ENCODE results near the gene GAB2.

Gene GAB2

DNA sequence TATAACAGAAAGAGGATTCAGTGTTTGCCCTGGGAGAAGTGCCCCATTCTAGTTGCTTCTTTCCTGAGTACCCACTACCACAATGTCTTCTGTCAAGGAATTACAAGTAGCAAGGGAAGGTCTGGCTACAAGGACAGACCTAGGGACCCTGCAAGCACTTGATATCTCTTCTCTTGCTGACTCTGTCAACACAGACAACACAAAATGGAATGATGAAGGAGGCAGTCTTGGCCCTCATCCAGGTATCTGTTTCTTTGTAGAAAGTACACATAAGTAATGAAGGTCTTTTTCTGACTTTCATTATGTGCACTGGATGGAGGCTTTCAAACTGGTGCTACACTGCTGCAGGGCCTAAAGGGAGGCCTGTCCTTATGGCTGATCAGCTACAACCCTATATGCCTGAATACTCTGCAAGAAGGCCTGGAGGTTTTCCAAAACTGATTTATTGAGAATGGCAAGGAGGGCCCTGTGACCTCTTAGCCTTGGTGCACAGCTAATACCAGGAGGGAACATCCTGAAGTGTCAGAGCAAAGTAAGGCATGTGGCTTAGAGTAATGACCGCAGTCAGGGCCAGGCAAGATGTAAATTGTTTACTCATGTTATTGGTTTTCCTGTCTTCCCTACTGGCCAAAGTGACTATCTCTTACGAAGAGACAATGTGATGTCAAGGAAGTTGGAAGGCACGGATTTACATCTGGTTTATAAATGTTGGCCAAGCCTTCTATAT lies 31.2 kb downstream of the GAB2 start:
- H3K27ac ChIP-seq (ENCODE audit: low read depth, low read length): no peak overlapping the region
- no peaks in the 10 kb centered on the region for H3K27me3 ChIP-seq (ENCODE audit: control insufficient read depth in 1 of 2, insufficient read depth in 2 of 2, low read length in 2 of 2)
- H3K4me1 ChIP-seq (ENCODE audit: control insufficient read depth in 1 of 2, insufficient read depth in 2 of 2, low read length in 2 of 2): peaks cover 0 to 11% of the 10 kb centered on the region in 2 donors

GRCh38 chr11:78385205-78385604 lies 32.4 kb downstream of the GAB2 start:
- H3K27ac ChIP-seq (ENCODE audit: low read depth, low read length): no peak overlapping the region

More for the DNA sequence above, 31.2 kb downstream of the GAB2 start:
- H3K4me3 ChIP-seq (ENCODE audit: low read depth in 1 of 2, low read length in 2 of 2): no peak overlapping the region
- H3K36me3 ChIP-seq (ENCODE audit: control insufficient read depth in 1 of 2, insufficient read depth in 2 of 2, low read length in 2 of 2): peaks cover 0 to 13% of the 10 kb centered on the region in 2 donors
- peaks cover 9 to 15% of the 10 kb centered on the region in 2 donors for H3K9me3 ChIP-seq (ENCODE audit: control insufficient read depth in 1 of 2, low read length in 2 of 2)
- no peak overlapping the region for H3K9ac ChIP-seq (ENCODE audit: low read depth in 1 of 2, low read length in 2 of 2)

GRCh38 chr11:78384231-78384630 lies 33.4 kb downstream of the GAB2 start:
- Histone ChIP-seq H3K4me1 (ENCODE audit: control insufficient read depth in 1 of 2, insufficient read depth in 2 of 2, low read length in 2 of 2) (peaks cover 0 to 20% of the 10 kb centered on the region in 2 donors), H3K27me3 (ENCODE audit: control insufficient read depth in 1 of 2, insufficient read depth in 2 of 2, low read length in 2 of 2) (no peaks in the 10 kb centered on the region), H3K36me3 (ENCODE audit: control insufficient read depth in 1 of 2, insufficient read depth in 2 of 2, low read length in 2 of 2) (peaks cover 0 to 13% of the 10 kb centered on the region in 2 donors), H3K4me3 (ENCODE audit: low read depth in 1 of 2, low read length in 2 of 2) (peak overlapping the region in 1 of 2 donors; percentile 1), H3K27ac (ENCODE audit: low read depth, low read length) (no peak overlapping the region), H3K9me3 (ENCODE audit: control insufficient read depth in 1 of 2, low read length in 2 of 2) (peaks cover 9 to 15% of the 10 kb centered on the region in 2 donors), H3K9ac (ENCODE audit: low read depth in 1 of 2, low read length in 2 of 2) (no peak overlapping the region)

More at GRCh38 chr11:78385205-78385604, 32.4 kb downstream of the GAB2 start:
- no peak overlapping the region for H3K4me3 ChIP-seq (ENCODE audit: low read depth in 1 of 2, low read length in 2 of 2)
- peaks cover 0 to 15% of the 10 kb centered on the region in 2 donors for H3K4me1 ChIP-seq (ENCODE audit: control insufficient read depth in 1 of 2, insufficient read depth in 2 of 2, low read length in 2 of 2)
- peaks cover 9 to 15% of the 10 kb centered on the region in 2 donors for H3K9me3 ChIP-seq (ENCODE audit: control insufficient read depth in 1 of 2, low read length in 2 of 2)
- H3K9ac ChIP-seq (ENCODE audit: low read depth in 1 of 2, low read length in 2 of 2): no peak overlapping the region
- H3K27me3 ChIP-seq (ENCODE audit: control insufficient read depth in 1 of 2, insufficient read depth in 2 of 2, low read length in 2 of 2): no peaks in the 10 kb centered on the region
- H3K36me3 ChIP-seq (ENCODE audit: control insufficient read depth in 1 of 2, insufficient read depth in 2 of 2, low read length in 2 of 2): peaks cover 0 to 13% of the 10 kb centered on the region in 2 donors

DNA sequence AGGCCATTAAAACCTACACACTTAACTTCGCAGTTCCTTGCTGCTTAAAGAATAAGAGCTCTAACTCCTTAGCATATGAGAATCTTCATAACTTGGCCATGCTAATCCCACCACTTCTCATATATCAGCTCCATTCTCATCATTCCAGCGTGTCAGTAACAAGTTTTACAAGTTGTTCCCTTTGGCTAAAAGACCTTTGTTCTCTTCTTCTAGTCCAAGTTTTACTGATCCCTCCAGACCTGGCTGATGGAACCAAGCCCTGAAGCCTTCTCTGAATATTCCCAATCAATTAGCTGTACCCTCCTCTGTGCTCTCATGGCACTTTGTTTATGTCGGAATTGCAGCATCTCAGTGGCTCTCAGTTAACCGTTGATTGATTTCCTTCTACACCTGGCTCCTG lies 35.8 kb downstream of the GAB2 start:
- Histone ChIP-seq H3K4me1 (ENCODE audit: control insufficient read depth in 1 of 2, insufficient read depth in 2 of 2, low read length in 2 of 2) (peaks cover 0 to 23% of the 10 kb centered on the region in 2 donors), H3K9ac (ENCODE audit: low read depth in 1 of 2, low read length in 2 of 2) (no peak overlapping the region), H3K27ac (ENCODE audit: low read depth, low read length) (no peak overlapping the region), H3K4me3 (ENCODE audit: low read depth in 1 of 2, low read length in 2 of 2) (no peak overlapping the region), H3K27me3 (ENCODE audit: control insufficient read depth in 1 of 2, insufficient read depth in 2 of 2, low read length in 2 of 2) (no peaks in the 10 kb centered on the region), H3K36me3 (ENCODE audit: control insufficient read depth in 1 of 2, insufficient read depth in 2 of 2, low read length in 2 of 2) (peaks cover 4 to 13% of the 10 kb centered on the region in 2 donors), H3K9me3 (ENCODE audit: control insufficient read depth in 1 of 2, low read length in 2 of 2) (peaks cover 9 to 16% of the 10 kb centered on the region in 2 donors)

- Histone ChIP-seq H3K36me3 (ENCODE audit: control insufficient read depth in 1 of 2, insufficient read depth in 2 of 2, low read length in 2 of 2) (peaks cover 4 to 13% of the 10 kb centered on the region in 2 donors), H3K9me3 (ENCODE audit: control insufficient read depth in 1 of 2, low read length in 2 of 2) (peaks cover 9 to 13% of the 10 kb centered on the region in 2 donors), H3K27ac (ENCODE audit: low read depth, low read length) (no peak overlapping the region), H3K4me3 (ENCODE audit: low read depth in 1 of 2, low read length in 2 of 2) (no peak overlapping the region), H3K27me3 (ENCODE audit: control insufficient read depth in 1 of 2, insufficient read depth in 2 of 2, low read length in 2 of 2) (no peaks in the 10 kb centered on the region), H3K9ac (ENCODE audit: low read depth in 1 of 2, low read length in 2 of 2) (no peak overlapping the region), H3K4me1 (ENCODE audit: control insufficient read depth in 1 of 2, insufficient read depth in 2 of 2, low read length in 2 of 2) (peaks cover 0 to 23% of the 10 kb centered on the region in 2 donors)
Observed at GRCh38 chr11:78380615-78381051, 37.0 kb downstream of the GAB2 start.

DNA sequence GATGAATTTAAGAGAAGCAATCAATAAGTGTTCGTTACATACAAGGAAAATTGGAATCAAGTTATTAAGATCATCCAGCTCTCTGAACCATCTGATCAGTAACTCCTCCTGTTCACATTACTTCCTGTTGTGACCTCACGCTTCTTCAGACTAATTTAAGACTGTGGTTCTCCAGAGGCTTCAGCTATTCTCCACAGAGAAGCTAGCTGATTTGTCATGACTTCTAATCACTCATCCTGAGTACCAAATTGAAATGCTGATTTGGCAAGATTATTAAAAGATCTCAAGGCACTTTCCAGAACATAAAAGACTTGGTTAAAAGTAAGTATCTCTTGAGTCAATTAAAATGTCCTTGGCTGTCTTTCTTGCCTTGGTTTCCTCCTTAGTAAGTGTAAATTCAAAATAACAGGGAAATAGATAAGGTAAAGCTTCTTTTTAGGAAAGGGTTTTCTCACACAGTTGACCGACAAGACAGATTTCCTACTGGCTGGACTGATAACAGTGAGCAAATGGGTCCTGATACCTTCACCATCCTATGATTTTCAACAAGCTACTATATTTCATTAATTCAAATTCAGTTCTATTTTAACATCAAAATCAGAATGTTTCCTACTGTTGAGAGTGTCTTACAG lies 38.5 kb downstream of the GAB2 start:
- Histone ChIP-seq H3K4me3 (ENCODE audit: low read depth in 1 of 2, low read length in 2 of 2) (no peak overlapping the region), H3K27ac (ENCODE audit: low read depth, low read length) (no peak overlapping the region), H3K27me3 (ENCODE audit: control insufficient read depth in 1 of 2, insufficient read depth in 2 of 2, low read length in 2 of 2) (no peaks in the 10 kb centered on the region)

GRCh38 chr11:78377625-78378418 lies 39.8 kb downstream of the GAB2 start:
- Histone ChIP-seq H3K4me3 (ENCODE audit: low read depth in 1 of 2, low read length in 2 of 2) (no peak overlapping the region), H3K27me3 (ENCODE audit: control insufficient read depth in 1 of 2, insufficient read depth in 2 of 2, low read length in 2 of 2) (no peaks in the 10 kb centered on the region), H3K36me3 (ENCODE audit: control insufficient read depth in 1 of 2, insufficient read depth in 2 of 2, low read length in 2 of 2) (peaks cover 0 to 4% of the 10 kb centered on the region in 2 donors), H3K4me1 (ENCODE audit: control insufficient read depth in 1 of 2, insufficient read depth in 2 of 2, low read length in 2 of 2) (peaks cover 0 to 30% of the 10 kb centered on the region in 2 donors), H3K27ac (ENCODE audit: low read depth, low read length) (no peak overlapping the region), H3K9me3 (ENCODE audit: control insufficient read depth in 1 of 2, low read length in 2 of 2) (peaks cover 0 to 3% of the 10 kb centered on the region in 2 donors), H3K9ac (ENCODE audit: low read depth in 1 of 2, low read length in 2 of 2) (no peak overlapping the region)

More for the DNA sequence above, 38.5 kb downstream of the GAB2 start:
- Histone ChIP-seq H3K36me3 (ENCODE audit: control insufficient read depth in 1 of 2, insufficient read depth in 2 of 2, low read length in 2 of 2) (peaks cover 4 to 6% of the 10 kb centered on the region in 2 donors), H3K9me3 (ENCODE audit: control insufficient read depth in 1 of 2, low read length in 2 of 2) (peaks cover 2 to 9% of the 10 kb centered on the region in 2 donors), H3K9ac (ENCODE audit: low read depth in 1 of 2, low read length in 2 of 2) (no peak overlapping the region), H3K4me1 (ENCODE audit: control insufficient read depth in 1 of 2, insufficient read depth in 2 of 2, low read length in 2 of 2) (peaks cover 0 to 23% of the 10 kb centered on the region in 2 donors)

DNA sequence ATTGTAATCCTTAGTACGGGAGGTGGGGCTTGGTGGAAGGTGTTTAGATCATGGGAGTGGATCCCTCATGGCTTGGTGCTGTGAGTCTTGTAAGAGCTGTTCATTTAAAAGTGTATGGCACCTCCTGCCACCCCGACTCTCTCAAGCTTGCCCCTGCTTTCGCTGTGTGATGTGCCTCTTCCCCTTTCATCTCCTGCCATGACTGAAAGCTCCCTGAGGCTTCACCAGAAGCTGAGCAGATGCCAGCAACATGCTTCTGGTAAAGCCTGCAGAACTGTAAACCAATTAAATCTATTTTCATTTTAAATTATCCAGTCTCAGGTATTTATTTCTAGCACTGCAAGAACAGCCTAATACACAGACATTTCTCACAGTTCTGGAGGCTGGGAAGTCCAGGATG lies 40.8 kb downstream of the GAB2 start:
- Histone ChIP-seq H3K4me1 (ENCODE audit: control insufficient read depth in 1 of 2, insufficient read depth in 2 of 2, low read length in 2 of 2) (peaks cover 1 to 34% of the 10 kb centered on the region in 2 donors), H3K27me3 (ENCODE audit: control insufficient read depth in 1 of 2, insufficient read depth in 2 of 2, low read length in 2 of 2) (no peaks in the 10 kb centered on the region), H3K9ac (ENCODE audit: low read depth in 1 of 2, low read length in 2 of 2) (no peak overlapping the region), H3K9me3 (ENCODE audit: control insufficient read depth in 1 of 2, low read length in 2 of 2) (peaks cover 0 to 3% of the 10 kb centered on the region in 2 donors), H3K36me3 (ENCODE audit: control insufficient read depth in 1 of 2, insufficient read depth in 2 of 2, low read length in 2 of 2) (peaks cover 0 to 4% of the 10 kb centered on the region in 2 donors), H3K27ac (ENCODE audit: low read depth, low read length) (no peak overlapping the region), H3K4me3 (ENCODE audit: low read depth in 1 of 2, low read length in 2 of 2) (no peak overlapping the region)

GRCh38 chr11:78374917-78375316 lies 42.7 kb downstream of the GAB2 start:
- H3K36me3 ChIP-seq (ENCODE audit: control insufficient read depth in 1 of 2, insufficient read depth in 2 of 2, low read length in 2 of 2): peaks cover 0 to 4% of the 10 kb centered on the region in 2 donors
- H3K27ac ChIP-seq (ENCODE audit: low read depth, low read length): no peak overlapping the region
- H3K9me3 ChIP-seq (ENCODE audit: control insufficient read depth in 1 of 2, low read length in 2 of 2): peaks cover 0 to 3% of the 10 kb centered on the region in 2 donors
- H3K4me1 ChIP-seq (ENCODE audit: control insufficient read depth in 1 of 2, insufficient read depth in 2 of 2, low read length in 2 of 2): peaks cover 8 to 37% of the 10 kb centered on the region in 2 donors
- no peak overlapping the region for H3K4me3 ChIP-seq (ENCODE audit: low read depth in 1 of 2, low read length in 2 of 2)
- no peak overlapping the region for H3K9ac ChIP-seq (ENCODE audit: low read depth in 1 of 2, low read length in 2 of 2)
- no peaks in the 10 kb centered on the region for H3K27me3 ChIP-seq (ENCODE audit: control insufficient read depth in 1 of 2, insufficient read depth in 2 of 2, low read length in 2 of 2)
